ENCODE data around the gene SYNE1.

Gene SYNE1

GRCh38 chr6:152296648-152297376, 340.4 kb downstream of the SYNE1 start:
- Histone ChIP-seq H3K4me3 (ENCODE audit: low read depth, low read length) (no peak overlapping the region), H3K27ac (no peak overlapping the region), H3K9me3 (ENCODE audit: severe bottlenecking) (no peaks in the 10 kb centered on the region), H3K27me3 (ENCODE audit: insufficient read depth, low read depth, severe bottlenecking) (no peaks in the 10 kb centered on the region), H3K36me3 (no peaks in the 10 kb centered on the region)
- TF ChIP-seq CTCF (IDR thresholded peaks at IDR 0.05; ENCODE audit: low read depth, low read length): no peak
- DNase-seq: no peak

- DNase-seq: no peak
- no peak for TF ChIP-seq CTCF (IDR thresholded peaks at IDR 0.05; ENCODE audit: low read depth, low read length)
- Histone ChIP-seq H3K27me3 (ENCODE audit: insufficient read depth, low read depth, severe bottlenecking) (no peaks in the 10 kb centered on the region), H3K4me3 (ENCODE audit: low read depth, low read length) (no peak overlapping the region), H3K27ac (no peak overlapping the region), H3K9me3 (ENCODE audit: severe bottlenecking) (no peaks in the 10 kb centered on the region), H3K36me3 (no peaks in the 10 kb centered on the region)
Observed at GRCh38 chr6:152295920-152296319, 341.2 kb downstream of the SYNE1 start.

GRCh38 chr6:152295346-152295745, 341.8 kb downstream of the SYNE1 start:
- TF ChIP-seq CTCF (IDR thresholded peaks at IDR 0.05; ENCODE audit: low read depth, low read length): no peak
- no peak overlapping the region for H3K4me3 ChIP-seq (ENCODE audit: low read depth, low read length)
- no peaks in the 10 kb centered on the region for H3K36me3 ChIP-seq
- DNase-seq: no peak
- no peaks in the 10 kb centered on the region for H3K27me3 ChIP-seq (ENCODE audit: insufficient read depth, low read depth, severe bottlenecking)
- no peaks in the 10 kb centered on the region for H3K9me3 ChIP-seq (ENCODE audit: severe bottlenecking)
- no peak overlapping the region for H3K27ac ChIP-seq

GRCh38 chr6:152293404-152293803, 343.8 kb downstream of the SYNE1 start:
- Histone ChIP-seq H3K27me3 (ENCODE audit: insufficient read depth, low read depth, severe bottlenecking) (no peaks in the 10 kb centered on the region), H3K27ac (peak overlapping the region; percentile 24; the same call in 1 of the 2 replicates), H3K4me3 (ENCODE audit: low read depth, low read length) (no peak overlapping the region), H3K9me3 (ENCODE audit: severe bottlenecking) (no peaks in the 10 kb centered on the region), H3K36me3 (no peaks in the 10 kb centered on the region)
- peak; percentile 46 for DNase-seq
- no peak for TF ChIP-seq CTCF (IDR thresholded peaks at IDR 0.05; ENCODE audit: low read depth, low read length)

GRCh38 chr6:152292555-152292954, 344.6 kb downstream of the SYNE1 start:
- DNase-seq: no peak
- H3K9me3 ChIP-seq (ENCODE audit: severe bottlenecking): no peaks in the 10 kb centered on the region
- no peaks in the 10 kb centered on the region for H3K36me3 ChIP-seq
- TF ChIP-seq CTCF (IDR thresholded peaks at IDR 0.05; ENCODE audit: low read depth, low read length): no peak
- no peak overlapping the region for H3K4me3 ChIP-seq (ENCODE audit: low read depth, low read length)
- no peaks in the 10 kb centered on the region for H3K27me3 ChIP-seq (ENCODE audit: insufficient read depth, low read depth, severe bottlenecking)
- H3K27ac ChIP-seq: no peak overlapping the region

GRCh38 chr6:152290693-152291092, 346.5 kb downstream of the SYNE1 start:
- no peaks in the 10 kb centered on the region for H3K27me3 ChIP-seq (ENCODE audit: insufficient read depth, low read depth, severe bottlenecking)
- DNase-seq: no peak
- H3K9me3 ChIP-seq (ENCODE audit: severe bottlenecking): no peaks in the 10 kb centered on the region
- no peak for TF ChIP-seq CTCF (IDR thresholded peaks at IDR 0.05; ENCODE audit: low read depth, low read length)
- no peak overlapping the region for H3K27ac ChIP-seq
- H3K36me3 ChIP-seq: no peaks in the 10 kb centered on the region
- no peak overlapping the region for H3K4me3 ChIP-seq (ENCODE audit: low read depth, low read length)

Measured in WERI-Rb-1 (cell line).